DOHH2 (cell line): ENCODE results near the gene BCAS1.

Experiments
- CTCF ChIP-seq: fragments of 200-600 bp; sonication (generic); IDR thresholded peaks from one replicate; pipeline ENCODE4 v1.5.1; 2014; ENCODE audit warnings: antibody characterized with exemption, mild to moderate bottlenecking, low read depth, low read length; ENCODE audit not compliant: poor library complexity, severe bottlenecking
- EZH2phosphoT487 ChIP-seq: fragments of 200-600 bp; sonication (generic); IDR thresholded peaks from 2 replicates; pipeline ENCODE4 v1.6.1; 2017; ENCODE audit warnings: borderline replicate concordance, mild to moderate bottlenecking, antibody characterized with exemption, low read length, moderate library complexity, mixed read lengths

GRCh38 chr20:53990768-53991450, 79.5 kb downstream of the BCAS1 start:
- TF ChIP-seq CTCF (no peak), EZH2phosphoT487 (no peak)
